ENCODE results near the gene FANCC.

DNA sequence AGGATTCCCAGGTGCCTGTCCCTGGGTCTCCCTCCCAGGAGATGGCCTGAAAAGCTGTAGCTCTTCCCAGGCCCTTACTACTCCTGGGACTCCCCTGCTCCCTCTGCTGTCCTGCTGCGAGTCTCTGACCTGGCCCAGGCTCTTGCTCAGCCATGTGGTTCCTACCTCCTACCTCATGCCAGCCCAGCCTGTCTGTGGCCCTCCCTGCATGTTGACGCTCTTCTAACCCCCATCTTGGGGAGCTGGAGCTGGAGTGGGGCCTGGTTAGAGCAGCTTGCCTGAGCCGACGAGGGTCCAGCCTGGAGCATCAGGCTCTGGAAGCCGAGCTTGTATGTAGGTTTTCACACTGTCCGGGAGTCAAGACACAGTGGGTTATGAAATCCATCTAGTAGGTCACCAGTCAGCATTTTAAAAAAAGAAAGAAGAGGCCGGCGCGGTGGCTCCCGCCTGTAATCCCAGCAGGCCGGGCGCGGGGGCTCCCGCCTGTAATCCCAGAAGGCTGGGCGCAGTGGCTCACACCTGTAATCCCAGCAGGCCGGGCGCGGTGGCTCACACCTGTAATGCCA, 244.4 kb downstream of the FANCC start:
- TF ChIP-seq, protein P1, sequence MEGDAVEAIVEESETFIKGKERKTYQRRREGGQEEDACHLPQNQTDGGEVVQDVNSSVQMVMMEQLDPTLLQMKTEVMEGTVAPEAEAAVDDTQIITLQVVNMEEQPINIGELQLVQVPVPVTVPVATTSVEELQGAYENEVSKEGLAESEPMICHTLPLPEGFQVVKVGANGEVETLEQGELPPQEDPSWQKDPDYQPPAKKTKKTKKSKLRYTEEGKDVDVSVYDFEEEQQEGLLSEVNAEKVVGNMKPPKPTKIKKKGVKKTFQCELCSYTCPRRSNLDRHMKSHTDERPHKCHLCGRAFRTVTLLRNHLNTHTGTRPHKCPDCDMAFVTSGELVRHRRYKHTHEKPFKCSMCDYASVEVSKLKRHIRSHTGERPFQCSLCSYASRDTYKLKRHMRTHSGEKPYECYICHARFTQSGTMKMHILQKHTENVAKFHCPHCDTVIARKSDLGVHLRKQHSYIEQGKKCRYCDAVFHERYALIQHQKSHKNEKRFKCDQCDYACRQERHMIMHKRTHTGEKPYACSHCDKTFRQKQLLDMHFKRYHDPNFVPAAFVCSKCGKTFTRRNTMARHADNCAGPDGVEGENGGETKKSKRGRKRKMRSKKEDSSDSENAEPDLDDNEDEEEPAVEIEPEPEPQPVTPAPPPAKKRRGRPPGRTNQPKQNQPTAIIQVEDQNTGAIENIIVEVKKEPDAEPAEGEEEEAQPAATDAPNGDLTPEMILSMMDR (IDR thresholded peaks at IDR 0.05): peak in 1 of 6 experiments; percentile 22
- no peak for TF ChIP-seq POLR2A (IDR thresholded peaks at IDR 0.05)
